NCI-H774 (cell line): ENCODE results near the gene CCL5.
A peak's percentile ranks its signal among the peaks of the same experiment; 100 is the strongest.
"Not testable (repeated sequence)": the region's sequence is repeated elsewhere in the genome, so short reads cannot be mapped to it uniquely, and the experiment has no call there.

Source experiments
- DNase-seq: peaks from one replicate; lab custom pipeline; 2025; lab: John Stamatoyannopoulos, UW

Gene CCL5

GRCh38 chr17:35898283-35899070 is 18.3 kb upstream of the CCL5 start:
- DNase-seq = peak; percentile 10

GRCh38 chr17:35897772-35898171 is 17.6 kb upstream of the CCL5 start:
- DNase-seq = not testable (repeated sequence)

GRCh38 chr17:35895636-35896587 is 15.8 kb upstream of the CCL5 start:
- no peak for DNase-seq

- no peak for DNase-seq
These were observed 14.0 kb upstream of the CCL5 start for GRCh38 chr17:35894206-35894605.

- no peak for DNase-seq
These were observed 13.6 kb upstream of the CCL5 start for GRCh38 chr17:35893751-35894150.

- no peak for DNase-seq
These were observed 12.2 kb upstream of the CCL5 start for GRCh38 chr17:35892091-35893035.

GRCh38 chr17:35891269-35891668 is 11.1 kb upstream of the CCL5 start:
- no peak for DNase-seq

GRCh38 chr17:35890774-35891155 is 10.6 kb upstream of the CCL5 start:
- DNase-seq = peak; percentile 43

GRCh38 chr17:35889818-35890773 is 9.9 kb upstream of the CCL5 start:
- DNase-seq = peak; percentile 17

GRCh38 chr17:35889241-35889640 is 9.1 kb upstream of the CCL5 start:
- DNase-seq = no peak

GRCh38 chr17:35878361-35878760 is 1.8 kb downstream of the CCL5 start:
- no peak for DNase-seq

- DNase-seq = no peak
These were observed 2.7 kb downstream of the CCL5 start for GRCh38 chr17:35877345-35878029.

GRCh38 chr17:35876534-35876933 is 3.6 kb downstream of the CCL5 start:
- DNase-seq = no peak

GRCh38 chr17:35875800-35876139 is 4.4 kb downstream of the CCL5 start:
- DNase-seq = no peak

- DNase-seq = no peak
These were observed 4.9 kb downstream of the CCL5 start for GRCh38 chr17:35875072-35875799.

- DNase-seq = no peak
These were observed 7.8 kb downstream of the CCL5 start for GRCh38 chr17:35872196-35872980.

- no peak for DNase-seq
These were observed 9.0 kb downstream of the CCL5 start for GRCh38 chr17:35870906-35871819.

GRCh38 chr17:35868737-35869136 is 11.4 kb downstream of the CCL5 start, which contains the start of gene HEATR9:
TSS of gene HEATR9 (minus strand) at chr17:35868891. CDS start at chr17:35868742, 149 bp downstream.
- DNase-seq = no peak
